OCI-LY7 (cell line): ENCODE results near the gene PLP1. TPM values are rescaled to one million over a fixed set of nuclear protein-coding genes. Genes with fewer than 3 reads are reported as not detected.

Experiments used
- BruUV-seq: library from RNA; stranded (reverse); fragments of 400-500 nt; replicated peaks from 2 replicates; lab custom pipeline; 2021; lab: Mats Ljungman, UMichigan
- CTCF ChIA-PET: fragments of 300-600 bp; sonication (Branson Sonifier 250); formaldehyde crosslinking; loops from one replicate; lab custom pipeline; 2022; ENCODE audit warnings: antibody characterized with exemption; ENCODE audit not compliant: unreplicated experiment; lab: Charles Lee
- POLR2A ChIA-PET: fragments of 300-600 bp; sonication (Branson Sonifier 250); formaldehyde crosslinking; loops from one replicate; lab custom pipeline; 2022; ENCODE audit warnings: antibody characterized with exemption; lab: Charles Lee
- DNase-seq: peaks from one replicate; pipeline ENCODE4 v3.0.0-alpha.2; 2015; ENCODE audit warnings: low spot score
- H2AFZ ChIP-seq: fragments of 200-600 bp; sonication (generic), shearing (Covaris generic); 2 replicates; pipeline ENCODE4 v1.6.1; 2014; ENCODE audit warnings: mild to moderate bottlenecking, antibody characterized with exemption, low read length, moderate library complexity
- H3K27ac ChIP-seq: fragments of 200-600 bp; sonication (generic); 2 replicates; pipeline ENCODE4 v1.5.1; 2014; ENCODE audit warnings: mixed run types, low read depth, mild to moderate bottlenecking, moderate library complexity, low read length, inconsistent platforms; ENCODE audit not compliant: poor library complexity, severe bottlenecking
- H3K36me3 ChIP-seq: fragments of 200-600 bp; sonication (generic); 2 replicates; pipeline ENCODE4 v1.6.1; 2014; ENCODE audit warnings: mild to moderate bottlenecking, antibody characterized with exemption, low read length, moderate library complexity, mixed read lengths; ENCODE audit not compliant: insufficient read depth
- H3K4me1 ChIP-seq: fragments of 200-600 bp; sonication (generic); 2 replicates; pipeline ENCODE4 v1.5.1; 2014; ENCODE audit warnings: mild to moderate bottlenecking, low read length; ENCODE audit not compliant: insufficient read depth, poor library complexity, severe bottlenecking
- H3K4me2 ChIP-seq: fragments of 200-600 bp; sonication (generic); 2 replicates; pipeline ENCODE4 v1.6.1; 2014; ENCODE audit warnings: mild to moderate bottlenecking, low read length
- H3K4me3 ChIP-seq: fragments of 200-600 bp; sonication (generic); 2 replicates; pipeline ENCODE4 v1.5.1; 2014; ENCODE audit warnings: mild to moderate bottlenecking, low read depth, low read length; ENCODE audit not compliant: poor library complexity, severe bottlenecking
- H3K79me2 ChIP-seq: fragments of 200-600 bp; sonication (generic); 2 replicates; pipeline ENCODE4 v1.6.1; 2016; ENCODE audit warnings: low read depth, mild to moderate bottlenecking, low read length, moderate library complexity, mixed read lengths; ENCODE audit not compliant: insufficient read depth
- H3K9me2 ChIP-seq: fragments of 200-600 bp; sonication (generic); 2 replicates; pipeline ENCODE4 v1.6.1; 2016; ENCODE audit warnings: mild to moderate bottlenecking, low read length, mixed read lengths; ENCODE audit not compliant: insufficient read depth
- H3K9me3 ChIP-seq: fragments of 200-600 bp; sonication (generic); 2 replicates; pipeline ENCODE4 v1.6.1; 2014; ENCODE audit warnings: mild to moderate bottlenecking, mixed run types, low read length, mixed read lengths
- H4K20me1 ChIP-seq: fragments of 200-600 bp; sonication (generic); 2 replicates; pipeline ENCODE4 v1.6.1; 2014; ENCODE audit warnings: mild to moderate bottlenecking, antibody characterized with exemption, low read length, moderate library complexity, mixed read lengths; ENCODE audit not compliant: insufficient read depth
- EZH2phosphoT487 ChIP-seq: fragments of 200-600 bp; sonication (generic); IDR thresholded peaks from 2 replicates; pipeline ENCODE4 v1.6.1; 2018; ENCODE audit warnings: low read depth, borderline replicate concordance, mild to moderate bottlenecking, mixed run types, antibody characterized with exemption, low read length, moderate library complexity, mixed read lengths
- intact Hi-C: fragments of 100-400 bp; cut with micrococcal nuclease; formaldehyde crosslinking; loops from one replicate; pipeline ENCODE4 v1.10.0; 2022; ENCODE audit not compliant: unreplicated experiment
- total RNA-seq, 2 experiments: library from RNA; depleted of rRNA in 1 of 2; stranded (reverse); fragments of >200 nt in 1 of 2; shearing (Covaris generic) in 1 of 2; gene quantifications; 2 replicates each; pipeline ENCODE4 v1.2.3, GENCODE V29; 2014 to 2022
- TF ChIP-seq, protein P1 (sequence below): fragments of 200-600 bp; sonication (generic); conservative IDR thresholded peaks from 2 replicates; pipeline ENCODE4 v1.5.1; 2014; ENCODE audit warnings: mild to moderate bottlenecking, antibody characterized with exemption, low read length, moderate library complexity, mixed read lengths

The PLP1 gene
- total RNA-seq, 2 experiments from 2014 or later: not detected

DNA sequence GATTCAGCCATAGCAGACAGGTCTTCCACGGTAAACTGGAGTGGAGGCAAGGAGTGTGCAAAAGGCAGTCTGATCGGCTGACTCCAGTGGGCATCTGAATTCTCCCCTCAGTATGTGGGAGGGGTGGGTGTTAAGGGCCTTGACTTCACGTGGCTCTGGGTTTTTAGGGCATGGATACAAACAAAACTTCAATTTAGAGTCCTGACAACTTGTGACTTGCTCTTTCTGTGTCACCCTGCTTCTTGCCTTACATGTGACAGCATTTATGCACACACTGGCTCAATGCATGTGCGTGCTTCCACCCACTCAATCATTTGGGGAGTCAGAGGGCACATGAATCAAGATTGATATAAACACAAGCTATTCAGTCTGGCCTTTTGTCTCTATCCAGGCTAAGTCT lies 17.5 kb downstream of the PLP1 start:
- no peak for DNase-seq
- intact Hi-C loops: no loop called here
- Histone ChIP-seq H3K4me3 (no peak overlapping the region), H3K4me1 (peaks cover 16% of the 10 kb centered on the region), H2AFZ (no peak overlapping the region), H3K36me3 (no peaks in the 10 kb centered on the region), H3K27ac (no peak overlapping the region), H3K9me2 (no peaks in the 10 kb centered on the region), H4K20me1 (no peaks in the 10 kb centered on the region), H3K4me2 (no peak overlapping the region), H3K79me2 (no peaks in the 10 kb centered on the region), H3K9me3 (no peaks in the 10 kb centered on the region)
- TF ChIP-seq EZH2phosphoT487: no peak
- TF ChIP-seq, protein P1, sequence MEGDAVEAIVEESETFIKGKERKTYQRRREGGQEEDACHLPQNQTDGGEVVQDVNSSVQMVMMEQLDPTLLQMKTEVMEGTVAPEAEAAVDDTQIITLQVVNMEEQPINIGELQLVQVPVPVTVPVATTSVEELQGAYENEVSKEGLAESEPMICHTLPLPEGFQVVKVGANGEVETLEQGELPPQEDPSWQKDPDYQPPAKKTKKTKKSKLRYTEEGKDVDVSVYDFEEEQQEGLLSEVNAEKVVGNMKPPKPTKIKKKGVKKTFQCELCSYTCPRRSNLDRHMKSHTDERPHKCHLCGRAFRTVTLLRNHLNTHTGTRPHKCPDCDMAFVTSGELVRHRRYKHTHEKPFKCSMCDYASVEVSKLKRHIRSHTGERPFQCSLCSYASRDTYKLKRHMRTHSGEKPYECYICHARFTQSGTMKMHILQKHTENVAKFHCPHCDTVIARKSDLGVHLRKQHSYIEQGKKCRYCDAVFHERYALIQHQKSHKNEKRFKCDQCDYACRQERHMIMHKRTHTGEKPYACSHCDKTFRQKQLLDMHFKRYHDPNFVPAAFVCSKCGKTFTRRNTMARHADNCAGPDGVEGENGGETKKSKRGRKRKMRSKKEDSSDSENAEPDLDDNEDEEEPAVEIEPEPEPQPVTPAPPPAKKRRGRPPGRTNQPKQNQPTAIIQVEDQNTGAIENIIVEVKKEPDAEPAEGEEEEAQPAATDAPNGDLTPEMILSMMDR: no peak
- no TSS peak for BruUV-seq
- CTCF ChIA-PET: no interaction called here
- POLR2A ChIA-PET: interaction anchor here (0.7 kb wide), 1 partner anchor 311 kb away, joined by 3 read pairs; no protein-coding TSS in a partner anchor

DNA sequence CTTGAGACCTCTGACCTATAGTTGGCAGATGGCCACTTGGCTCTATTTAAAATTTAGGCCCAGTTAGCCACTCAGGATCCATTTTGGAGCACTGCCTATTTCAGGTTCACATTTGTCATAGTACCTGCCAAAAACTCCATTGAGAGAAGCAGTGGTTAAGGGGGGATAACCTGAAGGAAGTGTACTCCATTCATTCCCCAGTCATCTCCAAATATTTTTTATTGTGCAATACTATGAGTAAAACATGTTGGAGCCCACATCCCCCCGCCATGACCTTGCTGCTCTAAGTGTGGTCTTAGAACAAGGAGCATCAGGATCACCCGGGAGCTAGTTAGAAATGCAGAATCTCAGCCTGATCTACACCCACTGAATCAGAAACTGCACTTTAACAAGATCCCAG lies 21.1 kb downstream of the PLP1 start:
- Histone ChIP-seq H3K79me2 (no peaks in the 10 kb centered on the region), H4K20me1 (no peaks in the 10 kb centered on the region), H3K9me3 (no peaks in the 10 kb centered on the region), H3K36me3 (no peaks in the 10 kb centered on the region), H3K27ac (no peak overlapping the region), H3K4me3 (no peak overlapping the region), H3K4me2 (no peak overlapping the region), H3K9me2 (no peaks in the 10 kb centered on the region), H2AFZ (no peak overlapping the region), H3K4me1 (no peaks in the 10 kb centered on the region)
- ChIA-PET POLR2A (interaction anchor here (2.3 kb wide), 1 partner anchor 14 kb away, joined by 8 read pairs; no protein-coding TSS in a partner anchor), CTCF (no interaction called here)
- no peak for TF ChIP-seq EZH2phosphoT487
- TF ChIP-seq, protein P1: no peak
- no TSS peak for BruUV-seq
- intact Hi-C loops: no loop called here
- no peak for DNase-seq

DNA sequence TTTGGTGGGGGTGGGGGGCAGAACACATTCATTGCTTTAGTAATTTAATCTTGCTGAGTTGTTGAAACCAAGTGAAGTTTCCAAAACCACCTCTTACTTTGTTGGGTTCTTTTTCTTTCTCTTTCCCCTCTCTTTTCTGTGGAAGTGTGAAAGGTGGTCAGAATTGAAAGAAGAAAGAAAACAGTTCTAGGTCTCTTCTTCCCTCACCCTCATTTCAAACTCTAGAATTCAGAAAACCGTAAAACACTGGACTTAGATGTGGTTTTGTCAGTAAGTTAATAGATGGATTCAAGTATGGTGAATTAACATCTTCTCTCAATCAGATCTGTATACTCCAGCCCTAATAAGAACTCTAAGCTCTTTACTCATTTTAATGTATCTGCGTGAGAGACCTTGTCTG lies 23.7 kb downstream of the PLP1 start:
- H3K4me1 ChIP-seq: no peaks in the 10 kb centered on the region
- H3K36me3 ChIP-seq: no peaks in the 10 kb centered on the region
- no peak overlapping the region for H3K4me2 ChIP-seq
- no peak overlapping the region for H3K27ac ChIP-seq
- no peak for DNase-seq
- BruUV-seq: no TSS peak
- CTCF ChIA-PET: no interaction called here
- no peaks in the 10 kb centered on the region for H3K79me2 ChIP-seq
- intact Hi-C loops: no loop called here
- no peaks in the 10 kb centered on the region for H3K9me3 ChIP-seq
- no peaks in the 10 kb centered on the region for H4K20me1 ChIP-seq
- POLR2A ChIA-PET: no interaction called here
- no peaks in the 10 kb centered on the region for H3K9me2 ChIP-seq
- no peak overlapping the region for H3K4me3 ChIP-seq
- no peak overlapping the region for H2AFZ ChIP-seq
- TF ChIP-seq, protein P1: no peak
- TF ChIP-seq EZH2phosphoT487: no peak
